PC-9 (cell line): ENCODE results near the gene PTCSC3. TPM values are rescaled to one million over a fixed set of nuclear protein-coding genes. Genes with fewer than 3 reads are reported as not detected.
A peak's percentile ranks its signal among the peaks of the same experiment; 100 is the strongest.

Experiments used
- BruUV-seq: library from RNA; stranded (reverse); fragments of 400-500 nt; replicated peaks from 2 replicates; lab custom pipeline; 2021; lab: Mats Ljungman, UMichigan
- CTCF ChIA-PET: fragments of 300-600 bp; sonication (Branson Sonifier 250); formaldehyde crosslinking; loops from one replicate; lab custom pipeline; 2022; ENCODE audit warnings: antibody characterized with exemption; lab: Charles Lee
- POLR2A ChIA-PET: fragments of 300-600 bp; sonication (Branson Sonifier 250); formaldehyde crosslinking; loops from one replicate; lab custom pipeline; 2022; ENCODE audit warnings: antibody characterized with exemption; ENCODE audit not compliant: unreplicated experiment; lab: Charles Lee
- DNase-seq, 2 experiments: peaks; one replicate each; pipeline versions ENCODE4 v3.0.0 to v3.0.0-alpha.2; 2015 to 2022; ENCODE audit warnings: mixed read lengths in 1 of 2
- H2AFZ ChIP-seq: fragments of 200-600 bp; sonication (generic); 2 replicates; pipeline ENCODE4 v1.8.1; 2017; ENCODE audit warnings: antibody characterized with exemption
- H3F3A ChIP-seq: fragments of 200-600 bp; sonication (generic); 2 replicates; pipeline ENCODE4 v1.8.1; 2017; ENCODE audit warnings: antibody characterized with exemption, mild to moderate bottlenecking, low read depth; ENCODE audit not compliant: insufficient read depth
- H3K27ac ChIP-seq: fragments of 200-600 bp; sonication (generic); 2 replicates; pipeline ENCODE4 v1.6.1; 2016; ENCODE audit warnings: mixed run types
- H3K27me3 ChIP-seq: fragments of 200-600 bp; sonication (generic); 2 replicates; pipeline ENCODE4 v1.6.1; 2016; ENCODE audit warnings: low read depth, mixed run types; ENCODE audit not compliant: insufficient read depth
- H3K36me3 ChIP-seq: fragments of 200-600 bp; sonication (generic); 2 replicates; pipeline ENCODE4 v1.6.1; 2016; ENCODE audit warnings: low read depth, mixed run types
- H3K4me1 ChIP-seq: fragments of 200-600 bp; sonication (generic); replicated peaks from 2 replicates; pipeline ENCODE4 v1.6.1; 2016; ENCODE audit warnings: mixed run types; ENCODE audit not compliant: insufficient read depth
- H3K4me2 ChIP-seq: fragments of 200-600 bp; sonication (generic); 2 replicates; pipeline ENCODE4 v1.6.1; 2017; ENCODE audit warnings: mixed run types
- H3K4me3 ChIP-seq: fragments of 200-600 bp; sonication (generic); 2 replicates; pipeline ENCODE4 v1.6.1; 2016; ENCODE audit warnings: mixed run types
- H3K79me2 ChIP-seq: fragments of 200-600 bp; sonication (generic); 2 replicates; pipeline ENCODE4 v1.6.1; 2017; ENCODE audit warnings: low read depth, mixed run types
- H3K9me2 ChIP-seq: fragments of 200-600 bp; sonication (generic); 2 replicates; pipeline ENCODE4 v1.8.1; 2017; ENCODE audit warnings: mild to moderate bottlenecking; ENCODE audit not compliant: insufficient read depth
- H3K9me3 ChIP-seq: fragments of 200-600 bp; sonication (generic); 2 replicates; pipeline ENCODE4 v1.8.1; 2016; ENCODE audit warnings: low read depth; ENCODE audit not compliant: insufficient read depth
- H4K20me1 ChIP-seq: fragments of 200-600 bp; sonication (generic); 2 replicates; pipeline ENCODE4 v1.8.1; 2017; ENCODE audit not compliant: insufficient read depth
- EZH2 ChIP-seq: fragments of 200-600 bp; sonication (generic); IDR thresholded peaks from 2 replicates; pipeline ENCODE4 v1.8.0; 2017; ENCODE audit warnings: antibody characterized with exemption, low read depth
- intact Hi-C: fragments of 100-400 bp; cut with micrococcal nuclease; formaldehyde crosslinking; loops from one replicate; pipeline ENCODE4 v1.10.0; 2022; ENCODE audit not compliant: unreplicated experiment
- total RNA-seq: library from RNA; stranded (reverse); gene quantifications from 2 replicates; pipeline ENCODE4 v1.2.3, GENCODE V29; 2021
- TF ChIP-seq, protein P1 (sequence below): fragments of 200-600 bp; sonication (generic); conservative IDR thresholded peaks from 2 replicates; pipeline ENCODE4 v1.6.1; 2017; ENCODE audit warnings: mixed run types, antibody characterized with exemption, mild to moderate bottlenecking, moderate library complexity

The PTCSC3 gene
- total RNA-seq, 1 experiment from 2014 or later: not detected

DNA sequence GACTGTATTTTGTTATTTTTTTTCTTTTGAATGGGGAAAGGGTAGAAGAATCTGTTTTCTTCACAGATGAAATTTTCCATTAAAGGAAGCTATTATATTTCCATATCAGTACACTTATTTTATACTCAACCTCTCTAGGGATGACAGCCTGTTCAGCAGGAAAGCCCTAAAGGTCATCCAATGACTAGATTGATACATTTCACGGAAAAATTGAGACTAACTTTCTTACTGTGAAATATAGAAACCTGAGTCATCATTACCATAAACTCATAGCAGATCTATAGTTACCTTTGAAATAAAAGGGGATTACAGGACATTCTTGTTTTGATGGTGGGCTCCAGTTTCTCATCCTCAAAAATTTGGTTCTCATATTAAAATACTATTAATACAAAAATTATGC lies 36.1 kb upstream of the PTCSC3 start:
- no peaks in the 10 kb centered on the region for H3K36me3 ChIP-seq
- intact Hi-C loops: no loop called here
- no peaks in the 10 kb centered on the region for H3K9me3 ChIP-seq
- no peak for TF ChIP-seq EZH2
- TF ChIP-seq, protein P1, sequence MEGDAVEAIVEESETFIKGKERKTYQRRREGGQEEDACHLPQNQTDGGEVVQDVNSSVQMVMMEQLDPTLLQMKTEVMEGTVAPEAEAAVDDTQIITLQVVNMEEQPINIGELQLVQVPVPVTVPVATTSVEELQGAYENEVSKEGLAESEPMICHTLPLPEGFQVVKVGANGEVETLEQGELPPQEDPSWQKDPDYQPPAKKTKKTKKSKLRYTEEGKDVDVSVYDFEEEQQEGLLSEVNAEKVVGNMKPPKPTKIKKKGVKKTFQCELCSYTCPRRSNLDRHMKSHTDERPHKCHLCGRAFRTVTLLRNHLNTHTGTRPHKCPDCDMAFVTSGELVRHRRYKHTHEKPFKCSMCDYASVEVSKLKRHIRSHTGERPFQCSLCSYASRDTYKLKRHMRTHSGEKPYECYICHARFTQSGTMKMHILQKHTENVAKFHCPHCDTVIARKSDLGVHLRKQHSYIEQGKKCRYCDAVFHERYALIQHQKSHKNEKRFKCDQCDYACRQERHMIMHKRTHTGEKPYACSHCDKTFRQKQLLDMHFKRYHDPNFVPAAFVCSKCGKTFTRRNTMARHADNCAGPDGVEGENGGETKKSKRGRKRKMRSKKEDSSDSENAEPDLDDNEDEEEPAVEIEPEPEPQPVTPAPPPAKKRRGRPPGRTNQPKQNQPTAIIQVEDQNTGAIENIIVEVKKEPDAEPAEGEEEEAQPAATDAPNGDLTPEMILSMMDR: no peak
- H4K20me1 ChIP-seq: no peaks in the 10 kb centered on the region
- CTCF ChIA-PET: no interaction called here
- no peaks in the 10 kb centered on the region for H3K27me3 ChIP-seq
- no peak overlapping the region for H2AFZ ChIP-seq
- no peaks in the 10 kb centered on the region for H3K4me1 ChIP-seq
- no peak overlapping the region for H3K4me3 ChIP-seq
- H3K9me2 ChIP-seq: no peaks in the 10 kb centered on the region
- no peaks in the 10 kb centered on the region for H3F3A ChIP-seq
- POLR2A ChIA-PET: interaction anchor here (0.7 kb wide), 1 partner anchor 13 kb away, joined by 5 read pairs; no protein-coding TSS in a partner anchor
- no peak overlapping the region for H3K27ac ChIP-seq
- BruUV-seq: no TSS peak
- no peak overlapping the region for H3K4me2 ChIP-seq
- no peaks in the 10 kb centered on the region for H3K79me2 ChIP-seq
- no peak for DNase-seq

DNA sequence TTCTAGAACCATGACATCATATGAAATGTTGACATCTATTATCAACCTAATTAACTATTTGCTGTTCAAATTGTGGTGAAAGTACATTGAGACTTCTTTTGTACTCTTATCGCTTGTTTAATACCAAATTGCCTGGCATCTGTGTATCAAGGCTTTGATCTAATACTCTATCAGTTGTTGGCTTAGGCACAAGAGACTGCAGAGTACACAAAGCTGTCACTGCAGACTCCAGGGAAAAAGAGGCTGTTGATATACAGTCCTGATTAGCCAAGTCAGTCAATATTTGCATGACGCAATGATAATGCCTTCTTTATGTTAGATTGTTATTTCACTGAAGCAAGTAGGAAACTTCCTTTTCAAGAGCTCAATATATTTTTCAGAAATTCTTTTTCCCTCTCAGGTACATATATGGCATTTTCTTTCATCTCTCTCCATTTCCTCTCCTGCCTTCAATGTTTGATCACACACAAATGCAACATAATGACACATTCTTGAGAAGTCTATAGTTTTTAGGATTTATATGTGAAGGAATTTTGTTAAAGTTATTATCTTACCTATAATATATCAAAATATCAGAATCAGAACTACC lies 32.3 kb upstream of the PTCSC3 start:
- no peak for TF ChIP-seq EZH2
- TF ChIP-seq, protein P1: no peak
- Histone ChIP-seq H3K27ac (no peak overlapping the region), H3K27me3 (no peaks in the 10 kb centered on the region), H4K20me1 (no peaks in the 10 kb centered on the region), H3K4me3 (no peak overlapping the region), H3K9me3 (no peaks in the 10 kb centered on the region), H3K36me3 (no peaks in the 10 kb centered on the region), H3F3A (no peaks in the 10 kb centered on the region), H3K4me1 (no peaks in the 10 kb centered on the region), H2AFZ (no peak overlapping the region), H3K9me2 (no peaks in the 10 kb centered on the region), H3K79me2 (no peaks in the 10 kb centered on the region), H3K4me2 (no peak overlapping the region)
- DNase-seq: no peak
- CTCF ChIA-PET: no interaction called here
- POLR2A ChIA-PET: no interaction called here
- intact Hi-C loops: no loop called here
- BruUV-seq: no TSS peak

DNA sequence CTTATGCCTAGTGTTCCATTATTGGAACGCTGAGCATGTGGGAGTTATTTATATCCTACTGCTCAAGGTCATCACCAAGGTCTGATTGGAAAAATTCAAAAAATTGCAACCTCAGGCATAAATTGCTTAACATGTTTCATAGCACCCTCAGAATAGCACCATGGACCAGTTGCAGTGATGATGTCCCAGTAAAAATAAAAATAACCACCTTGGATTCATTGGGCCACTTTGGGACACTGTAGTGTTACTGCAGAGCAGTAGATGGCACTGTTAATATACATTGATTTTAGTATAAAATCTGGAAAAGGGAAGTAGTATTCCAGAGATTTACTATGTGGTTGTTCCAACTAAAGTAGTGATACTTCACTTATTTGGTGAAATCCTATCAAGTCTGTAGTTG lies 31.0 kb upstream of the PTCSC3 start:
- CTCF ChIA-PET: no interaction called here
- no peak overlapping the region for H3K27ac ChIP-seq
- no peak for DNase-seq

More for the DNA sequence above, 31.0 kb upstream of the PTCSC3 start:
- TF ChIP-seq, protein P1: peak; percentile 45; the same call in 1 of the 2 replicates
- no peak for TF ChIP-seq EZH2
- no TSS peak for BruUV-seq
- Histone ChIP-seq H3K4me3 (no peak overlapping the region), H3K9me3 (no peaks in the 10 kb centered on the region), H3K4me1 (no peaks in the 10 kb centered on the region), H3K27me3 (no peaks in the 10 kb centered on the region), H2AFZ (no peak overlapping the region), H4K20me1 (no peaks in the 10 kb centered on the region), H3K36me3 (no peaks in the 10 kb centered on the region), H3F3A (no peaks in the 10 kb centered on the region), H3K9me2 (no peaks in the 10 kb centered on the region), H3K79me2 (no peaks in the 10 kb centered on the region), H3K4me2 (no peak overlapping the region)
- POLR2A ChIA-PET: no interaction called here
- intact Hi-C loops: no loop called here
